ENCODE measurements around the gene EIF3B. TPM values are rescaled to one million over a fixed set of nuclear protein-coding genes. Genes with fewer than 3 reads are reported as not detected.
"Not testable (repeated sequence)": the region's sequence is repeated elsewhere in the genome, so short reads cannot be mapped to it uniquely, and the experiment has no call there.

The EIF3B gene
- polyA plus RNA-seq: 100 to 1,000 TPM in 2 of 3 donors, 10 to 100 TPM in 1; 79.2 to 114 (median 112) TPM

DNA sequence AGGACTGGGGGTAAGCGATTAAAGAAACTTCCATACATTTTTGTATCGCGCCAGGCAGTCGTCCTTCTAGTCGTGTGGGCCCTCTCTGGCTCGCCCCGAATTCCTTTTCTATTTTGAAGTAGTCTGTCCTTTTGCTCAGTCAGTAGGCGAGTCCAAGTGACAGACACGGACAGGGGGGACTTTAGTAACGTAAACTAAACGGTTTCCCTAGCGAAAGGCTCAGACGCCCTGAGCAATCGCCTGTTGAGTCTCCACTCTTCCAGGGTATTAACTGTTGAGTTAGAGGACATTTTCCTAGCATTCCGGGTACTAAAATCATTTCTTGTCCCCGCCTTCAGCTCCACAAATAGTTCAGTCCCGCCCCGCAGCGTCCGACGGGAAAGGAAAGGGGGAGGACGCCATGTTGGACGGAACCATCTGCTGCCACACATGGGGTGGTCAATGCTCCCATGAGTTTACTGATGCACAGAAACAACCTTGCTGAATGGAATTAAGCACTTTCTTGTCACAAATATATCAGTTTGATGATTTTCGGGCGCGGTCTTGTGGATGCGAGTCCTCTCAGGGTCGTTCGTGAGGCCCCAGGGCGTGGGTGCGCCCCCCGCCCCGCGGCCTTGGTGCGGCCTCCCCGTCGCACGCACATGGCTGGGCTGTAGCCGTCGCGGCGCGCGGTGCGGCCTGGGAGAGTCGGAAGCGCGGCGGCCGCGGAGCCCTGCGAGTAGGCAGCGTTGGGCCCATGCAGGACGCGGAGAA, at the start of gene EIF3B:
Gene EIF3B (plus strand): TSS at position 642 of the 753 bp plus-strand sequence. CDS start 95 bp downstream, at position 737.
- DNase-seq: peak; percentile 94 to 96 (median 96)
- Mint-ChIP-seq H3K36me3 (peaks cover 0 to 5% (median 4%) of the 10 kb centered on the region in 3 donors), H3K27ac (peak within 1 kb of the TSS; percentile 99 to 100 (median 100)), H3K27me3 (ENCODE audit: low read depth in 3 of 3) (peaks cover 5 to 9% (median 7%) of the 10 kb centered on the region in 3 donors), H3K4me3 (peak within 1 kb of the TSS; percentile 88 to 98 (median 94)), H3K4me1 (peaks cover 35 to 43% of the 10 kb centered on the region in 2 donors), H3K9me3 (no peaks in the 10 kb centered on the region)

DNA sequence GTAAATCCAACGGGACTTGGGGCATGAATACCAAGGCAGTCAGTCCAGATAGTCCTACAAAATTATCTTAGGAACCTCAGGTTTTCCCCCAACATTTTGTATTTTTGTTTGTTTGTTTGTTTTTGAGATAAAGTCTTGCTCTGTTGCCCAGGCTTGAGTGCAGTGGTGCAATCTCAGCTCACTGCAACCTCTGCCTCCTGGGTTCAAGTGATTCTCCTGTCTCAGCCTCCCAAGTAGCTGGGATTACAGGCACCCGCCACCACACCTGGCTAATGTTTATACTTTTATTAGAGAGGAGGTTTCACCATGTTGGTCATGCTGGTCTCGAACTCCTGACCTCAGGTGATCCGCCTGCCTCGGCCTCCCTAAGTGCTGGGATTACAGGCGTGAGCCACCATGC, 49.4 kb upstream of the EIF3B start:
- not testable (repeated sequence) for H3K27ac Mint-ChIP-seq; DNase-seq; H3K36me3 Mint-ChIP-seq; H3K4me3 Mint-ChIP-seq; H3K4me1 Mint-ChIP-seq; H3K27me3 Mint-ChIP-seq (ENCODE audit: low read depth in 3 of 3); H3K9me3 Mint-ChIP-seq

DNA sequence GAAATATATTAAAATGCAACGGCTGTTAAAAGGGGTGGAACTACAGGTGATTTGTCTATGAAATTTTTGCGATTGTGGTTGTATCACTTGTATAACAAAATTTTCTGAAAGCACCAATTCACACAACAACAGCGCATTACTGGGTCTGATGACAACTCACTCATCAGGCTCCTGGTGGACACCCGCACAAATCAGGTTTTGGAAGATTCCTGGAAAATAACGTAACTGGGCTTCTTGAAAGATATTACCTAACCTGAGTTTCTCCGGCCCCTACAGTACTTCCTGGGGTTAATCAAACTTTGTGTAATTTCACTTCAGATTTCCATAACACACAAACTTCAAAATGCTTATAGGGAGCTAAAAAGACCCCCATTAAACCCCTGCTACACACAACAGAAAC, 47.9 kb upstream of the EIF3B start:
- no peaks in the 10 kb centered on the region for H3K4me1 Mint-ChIP-seq
- DNase-seq: no peak
- no peak overlapping the region for H3K4me3 Mint-ChIP-seq
- peaks cover 0 to 4% (median 0%) of the 10 kb centered on the region in 3 donors for H3K36me3 Mint-ChIP-seq
- H3K27ac Mint-ChIP-seq: no peak overlapping the region
- H3K9me3 Mint-ChIP-seq: no peaks in the 10 kb centered on the region
- H3K27me3 Mint-ChIP-seq (ENCODE audit: low read depth in 3 of 3): peaks cover 0 to 2% (median 1%) of the 10 kb centered on the region in 3 donors

DNA sequence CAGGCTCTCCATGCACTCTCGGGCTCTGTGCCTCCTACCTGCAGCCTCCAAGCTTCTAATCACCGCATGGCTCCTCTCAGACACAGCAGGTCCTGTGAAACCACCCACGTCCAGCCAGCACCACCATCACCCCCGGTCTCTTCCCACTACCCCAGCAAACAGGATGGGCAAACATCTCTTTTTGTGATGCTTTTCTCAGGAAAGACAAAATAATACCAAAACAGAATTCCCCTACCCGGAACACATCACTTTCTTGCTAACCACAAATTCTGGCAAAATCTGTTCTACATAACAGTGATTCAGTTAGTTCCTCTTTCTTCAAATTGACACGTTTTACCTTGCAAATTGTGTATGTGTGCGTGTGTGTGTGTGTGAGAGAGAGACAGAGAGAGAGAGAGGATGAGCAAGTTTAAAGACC, 46.9 kb upstream of the EIF3B start:
- no peak for DNase-seq
- Mint-ChIP-seq H3K4me1 (peaks cover 6 to 8% of the 10 kb centered on the region in 2 donors), H3K36me3 (peaks cover 0 to 4% (median 0%) of the 10 kb centered on the region in 3 donors), H3K27ac (peak overlapping the region in 1 of 6 donors; percentile 17), H3K4me3 (no peak overlapping the region), H3K9me3 (no peaks in the 10 kb centered on the region), H3K27me3 (ENCODE audit: low read depth in 3 of 3) (peaks cover 1 to 5% (median 4%) of the 10 kb centered on the region in 3 donors)

DNA sequence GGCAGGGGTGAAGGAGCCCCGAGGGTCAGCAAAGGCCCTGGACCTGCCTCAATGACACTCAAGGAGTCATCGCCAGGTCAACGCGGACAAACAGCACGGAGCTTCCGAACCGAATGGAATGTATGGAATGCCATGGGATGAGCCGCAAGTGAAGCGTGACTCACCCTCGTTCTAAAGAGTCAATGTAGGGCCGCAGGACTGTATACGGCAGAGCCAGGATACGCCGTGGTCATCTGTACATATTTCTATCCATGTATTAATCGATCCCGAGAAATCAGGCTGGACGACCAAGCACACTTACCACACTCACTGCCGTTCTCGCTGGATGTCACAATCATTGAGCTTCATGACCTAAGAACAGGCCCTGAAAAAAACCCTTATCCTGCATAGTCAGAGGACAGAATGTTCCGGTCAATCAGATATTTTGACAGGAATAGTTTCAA, 44.7 kb upstream of the EIF3B start:
- no peak for DNase-seq
- Mint-ChIP-seq H3K4me3 (no peak overlapping the region), H3K27me3 (ENCODE audit: low read depth in 3 of 3) (peaks cover 2 to 8% (median 4%) of the 10 kb centered on the region in 3 donors), H3K36me3 (peaks cover 0 to 4% (median 0%) of the 10 kb centered on the region in 3 donors), H3K4me1 (peaks cover 11 to 17% of the 10 kb centered on the region in 2 donors), H3K27ac (no peak overlapping the region), H3K9me3 (no peaks in the 10 kb centered on the region)

DNA sequence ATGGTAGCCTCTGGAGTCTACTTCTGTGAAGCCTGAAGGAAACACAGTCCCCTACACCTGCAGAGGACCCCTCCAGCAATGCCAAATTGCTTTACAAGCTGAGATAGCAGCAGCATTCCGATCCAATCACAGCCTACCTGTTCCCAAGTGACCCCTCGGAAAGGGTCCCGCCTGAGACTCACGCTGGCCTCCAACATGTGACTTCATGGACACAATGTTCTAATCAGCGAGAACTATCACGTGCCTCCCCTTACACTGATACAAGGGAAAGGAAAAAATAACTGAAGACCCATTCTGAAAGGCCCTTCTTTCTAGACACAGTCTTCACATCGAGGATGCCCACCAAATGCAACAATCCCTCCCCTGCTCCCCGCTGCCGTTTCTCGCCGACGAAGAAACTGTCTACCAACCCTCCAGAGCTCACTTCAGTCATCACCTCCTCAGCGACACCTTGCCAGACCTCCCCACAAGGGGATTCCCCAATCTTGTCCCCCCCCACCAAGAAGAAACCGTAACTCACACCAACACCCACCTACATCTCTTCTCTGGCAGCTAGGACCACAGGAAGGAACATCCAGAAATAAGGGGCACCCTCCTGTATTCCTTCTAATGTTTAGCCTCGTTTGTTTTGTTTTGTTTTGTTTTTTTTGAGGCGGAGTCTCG, 42.2 kb upstream of the EIF3B start:
- Mint-ChIP-seq H3K4me3 (peak overlapping the region; percentile 52 to 80 (median 67)), H3K27me3 (ENCODE audit: low read depth in 3 of 3) (peaks cover 2 to 6% (median 4%) of the 10 kb centered on the region in 3 donors), H3K27ac (peak overlapping the region in 4 of 6 donors; percentile 17 to 68 (median 41)), H3K9me3 (no peaks in the 10 kb centered on the region), H3K4me1 (peaks cover 11 to 17% of the 10 kb centered on the region in 2 donors), H3K36me3 (peaks cover 0 to 4% (median 0%) of the 10 kb centered on the region in 3 donors)
- peak in 1 of 3 donors; percentile 4 for DNase-seq

DNA sequence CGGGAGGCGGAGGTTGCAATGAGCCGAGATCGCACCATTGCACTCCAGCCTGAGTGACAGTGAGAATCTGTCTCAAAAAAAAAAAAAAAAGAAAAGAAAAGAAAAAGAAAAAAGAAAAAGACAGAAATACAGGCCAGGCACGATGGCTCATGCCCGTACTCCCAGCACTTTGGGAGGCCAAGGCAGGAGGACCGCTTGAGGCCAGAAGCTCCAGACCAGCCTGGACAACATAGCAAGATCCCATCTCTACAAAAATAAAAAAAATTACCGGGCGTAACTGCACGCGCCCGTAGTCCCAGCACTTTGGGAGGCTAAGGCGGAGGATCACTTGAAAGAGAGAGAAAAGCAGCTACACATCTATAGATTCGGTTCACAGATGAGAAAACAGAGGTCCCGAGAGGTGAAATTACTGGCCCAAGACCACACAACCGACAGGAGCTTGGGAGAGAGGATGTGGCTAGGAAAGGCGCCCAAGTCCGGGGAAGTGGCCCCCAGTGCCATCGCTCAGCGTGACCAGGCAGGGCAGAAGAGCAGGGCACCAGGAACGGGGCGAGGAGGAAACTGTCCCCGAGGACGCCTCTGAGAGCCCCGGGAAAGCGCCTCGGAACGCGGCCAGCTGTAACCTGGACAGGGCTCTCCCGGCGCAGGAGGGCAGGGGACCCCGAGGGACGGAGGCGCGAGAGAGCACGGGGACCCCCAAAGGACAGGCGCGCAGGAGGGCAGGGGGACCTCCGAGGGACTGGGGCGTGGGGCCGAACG, 41.0 kb upstream of the EIF3B start:
- no peak for DNase-seq
- peak overlapping the region in 3 of 5 donors; percentile 92 to 97 (median 94) for H3K4me3 Mint-ChIP-seq
- H3K36me3 Mint-ChIP-seq: no peaks in the 10 kb centered on the region
- peaks cover 11 to 17% of the 10 kb centered on the region in 2 donors for H3K4me1 Mint-ChIP-seq
- H3K27ac Mint-ChIP-seq: peak overlapping the region; percentile 68 to 91 (median 84)
- H3K9me3 Mint-ChIP-seq: no peaks in the 10 kb centered on the region
- H3K27me3 Mint-ChIP-seq (ENCODE audit: low read depth in 3 of 3): peaks cover 2 to 6% (median 4%) of the 10 kb centered on the region in 3 donors

DNA sequence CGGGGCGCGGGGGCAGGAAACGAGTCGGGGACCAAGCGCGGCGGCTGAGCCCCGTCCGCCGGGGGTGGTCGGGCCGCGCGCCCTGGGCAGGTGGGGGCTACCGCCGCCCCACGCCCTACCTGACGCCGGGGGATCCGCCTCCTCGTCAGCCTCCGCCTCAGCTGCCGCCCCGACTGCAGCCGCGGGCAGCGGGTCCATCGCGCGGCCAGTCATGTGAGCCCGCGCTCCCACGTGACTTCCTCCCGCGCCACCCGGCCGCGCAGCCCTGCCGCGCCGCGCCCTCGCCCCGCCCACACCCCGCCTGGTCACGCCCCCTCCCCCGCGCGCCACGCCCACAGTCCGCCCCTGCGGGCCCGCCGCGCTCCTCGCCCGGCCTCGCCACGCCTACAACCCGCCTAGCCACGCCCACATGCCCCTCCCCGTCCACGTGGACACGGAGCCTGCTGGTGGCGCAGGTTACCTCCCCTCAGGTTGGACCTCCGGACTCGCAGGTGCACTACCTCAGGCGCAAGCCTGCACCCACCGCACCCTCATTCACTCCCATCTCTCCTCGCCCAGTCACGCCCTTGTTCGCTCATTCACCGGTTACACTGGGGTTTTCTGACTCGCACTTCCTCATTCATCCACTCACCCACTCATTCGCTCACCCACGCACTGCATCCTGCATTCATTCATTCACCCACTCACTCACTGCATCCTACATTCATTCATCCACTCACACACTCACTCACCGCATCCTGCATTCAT, 40.2 kb upstream of the EIF3B start, which contains the start of gene SNX8:
Gene SNX8 (minus strand): TSS at position 233 of the 747 bp plus-strand sequence. CDS start 20 bp downstream, at position 213.
- H3K27me3 Mint-ChIP-seq (ENCODE audit: low read depth in 3 of 3): peaks cover 2 to 6% (median 4%) of the 10 kb centered on the region in 3 donors
- peaks cover 11 to 17% of the 10 kb centered on the region in 2 donors for H3K4me1 Mint-ChIP-seq
- H3K9me3 Mint-ChIP-seq: no peaks in the 10 kb centered on the region
- no peaks in the 10 kb centered on the region for H3K36me3 Mint-ChIP-seq
- peak; percentile 90 to 94 (median 92) for DNase-seq
- peak within 1 kb of the TSS; percentile 68 to 91 (median 84) for H3K27ac Mint-ChIP-seq
- H3K4me3 Mint-ChIP-seq: peak within 1 kb of the TSS in 3 of 5 donors; percentile 92 to 97 (median 94)

DNA sequence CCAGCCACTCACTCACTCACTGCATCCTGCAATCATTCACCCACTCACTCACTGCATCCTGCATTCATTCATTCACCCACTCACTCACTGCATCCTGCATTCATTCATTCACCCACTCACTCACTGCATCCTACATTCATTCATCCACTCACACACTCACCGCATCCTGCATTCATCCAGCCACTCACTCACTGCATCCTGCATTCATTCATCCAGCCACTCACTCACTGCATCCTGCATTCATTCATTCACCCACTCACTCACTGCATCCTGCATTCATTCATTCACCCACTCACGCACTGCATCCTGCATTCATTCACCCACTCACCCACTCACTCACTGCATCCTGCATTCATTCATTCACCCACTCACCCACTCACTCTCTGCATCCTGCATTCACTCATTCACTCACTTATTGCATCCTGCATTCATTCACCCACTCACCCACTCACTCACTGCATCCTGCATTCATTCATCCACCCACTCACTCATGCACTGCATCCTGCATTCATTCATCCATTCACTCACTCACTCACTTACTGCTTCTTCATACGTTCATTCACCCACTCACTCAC, 39.6 kb upstream of the EIF3B start:
- not testable (repeated sequence) for H3K27ac Mint-ChIP-seq

DNA sequence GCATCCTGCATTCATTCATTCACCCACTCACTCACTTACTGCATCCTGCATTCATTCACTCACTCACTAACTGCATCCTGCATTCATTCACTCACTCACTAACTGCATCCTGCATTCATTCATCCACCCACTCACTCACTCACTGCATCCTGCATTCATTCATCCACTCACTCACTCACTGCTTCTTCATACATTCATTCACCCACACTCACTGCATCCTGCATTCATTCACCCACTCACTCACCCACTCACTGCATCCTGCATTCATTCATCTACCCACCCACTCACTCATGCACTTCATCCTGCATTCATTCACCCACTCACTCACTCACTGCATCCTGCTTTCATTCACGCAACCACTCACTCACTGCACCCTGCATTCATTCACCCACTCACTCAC, 38.8 kb upstream of the EIF3B start:
- H3K27ac Mint-ChIP-seq: no peak overlapping the region
- DNase-seq: no peak
- H3K9me3 Mint-ChIP-seq: no peaks in the 10 kb centered on the region
- no peaks in the 10 kb centered on the region for H3K36me3 Mint-ChIP-seq
- no peak overlapping the region for H3K4me3 Mint-ChIP-seq
- peaks cover 11 to 17% of the 10 kb centered on the region in 2 donors for H3K4me1 Mint-ChIP-seq
- peaks cover 2 to 6% (median 4%) of the 10 kb centered on the region in 3 donors for H3K27me3 Mint-ChIP-seq (ENCODE audit: low read depth in 3 of 3)

More for the DNA sequence above, 39.6 kb upstream of the EIF3B start:
- not testable (repeated sequence) for DNase-seq; H3K4me3 Mint-ChIP-seq; H3K36me3 Mint-ChIP-seq; H3K9me3 Mint-ChIP-seq; H3K27me3 Mint-ChIP-seq (ENCODE audit: low read depth in 3 of 3)
- peaks cover 11 to 17% of the 10 kb centered on the region in 2 donors for H3K4me1 Mint-ChIP-seq

DNA sequence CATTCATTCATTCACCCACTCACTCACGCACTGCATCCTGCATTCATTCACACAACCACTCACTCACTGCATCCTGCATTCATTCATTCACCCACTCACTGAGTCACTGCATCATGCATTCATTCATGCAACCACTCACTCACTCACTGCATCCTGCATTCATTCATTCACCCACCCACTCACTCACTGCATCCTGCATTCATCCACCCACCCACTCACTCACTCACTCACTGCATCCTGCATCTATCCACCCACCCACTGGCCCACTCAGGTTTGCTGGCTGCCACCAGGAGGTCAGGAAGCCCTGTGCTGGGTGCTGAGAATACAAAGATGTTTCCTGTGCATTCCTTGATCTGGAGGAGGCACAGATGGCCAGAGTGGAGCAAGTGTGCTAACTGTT, 38.0 kb upstream of the EIF3B start:
- no peaks in the 10 kb centered on the region for H3K9me3 Mint-ChIP-seq
- H3K36me3 Mint-ChIP-seq: no peaks in the 10 kb centered on the region
- peaks cover 2 to 6% (median 4%) of the 10 kb centered on the region in 3 donors for H3K27me3 Mint-ChIP-seq (ENCODE audit: low read depth in 3 of 3)
- no peak overlapping the region for H3K27ac Mint-ChIP-seq
- H3K4me3 Mint-ChIP-seq: no peak overlapping the region
- peaks cover 11 to 17% of the 10 kb centered on the region in 2 donors for H3K4me1 Mint-ChIP-seq
- no peak for DNase-seq

DNA sequence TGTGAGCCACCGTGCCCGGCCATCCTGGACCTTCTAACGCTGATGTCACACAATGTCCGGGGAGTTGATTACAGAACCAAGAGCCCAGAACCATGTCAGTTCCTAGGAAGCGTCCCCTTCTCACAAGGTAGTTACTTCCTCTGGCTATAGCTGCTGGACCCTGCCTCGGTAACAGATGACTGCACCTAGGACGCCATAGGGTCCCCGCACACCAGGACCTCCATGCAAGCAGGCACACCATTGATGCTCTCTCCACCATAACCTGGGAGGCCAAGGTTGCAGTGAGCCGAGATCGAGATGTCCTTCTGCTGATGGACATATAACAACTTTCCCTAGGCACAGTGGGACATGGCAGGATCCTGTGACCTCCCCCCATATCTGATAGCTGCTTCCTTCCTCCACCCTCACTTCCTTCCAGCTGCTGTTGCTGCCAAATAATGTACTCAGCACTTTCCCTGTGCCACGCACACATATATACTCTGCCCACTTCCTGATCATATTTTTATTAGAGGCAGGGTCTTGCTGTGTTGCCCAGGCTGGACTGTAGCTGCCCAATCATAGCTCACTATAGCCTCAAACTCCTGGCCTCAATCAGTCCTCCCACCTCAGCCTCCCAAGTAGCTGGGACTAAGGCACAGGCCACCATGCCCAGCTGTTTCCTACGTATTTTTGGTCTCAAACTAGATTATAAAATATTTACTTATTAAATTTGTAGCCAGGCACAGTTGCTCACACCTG, 36.9 kb upstream of the EIF3B start:
- Mint-ChIP-seq H3K27me3 (ENCODE audit: low read depth in 3 of 3) (peaks cover 0 to 5% (median 2%) of the 10 kb centered on the region in 3 donors), H3K4me3 (peak overlapping the region in 1 of 5 donors; percentile 10), H3K36me3 (no peaks in the 10 kb centered on the region), H3K9me3 (no peaks in the 10 kb centered on the region), H3K4me1 (peaks cover 4 to 8% of the 10 kb centered on the region in 2 donors), H3K27ac (no peak overlapping the region)
- DNase-seq: no peak

Data from immature natural killer cell (primary cell).